ENCODE data around the gene PRICKLE2.

Gene PRICKLE2

DNA sequence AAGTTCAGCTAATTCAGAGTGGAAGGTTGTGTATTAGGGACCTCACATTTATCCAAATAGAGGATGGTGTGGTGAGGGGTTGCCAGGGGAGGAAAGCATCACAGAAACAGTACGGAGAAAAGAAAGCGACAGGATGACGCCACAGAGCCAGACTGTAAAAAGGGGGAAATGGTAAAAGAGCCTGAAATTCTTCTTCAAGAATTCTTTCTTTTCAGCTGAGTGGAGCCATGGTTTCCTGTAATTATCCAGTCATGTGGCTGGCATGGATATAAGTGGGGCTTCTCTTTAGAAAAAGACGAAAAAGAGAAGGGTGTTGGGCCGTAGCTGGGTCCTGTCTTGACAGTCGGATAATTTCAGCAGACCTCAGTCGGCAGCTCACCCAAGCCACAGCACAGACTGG is 177.5 kb downstream of the PRICKLE2 start:
- Histone ChIP-seq H3K4me3 (no peak overlapping the region), H3K27ac (no peak overlapping the region)
- DNase-seq (ENCODE audit: low spot score): no peak
- TF ChIP-seq CTCF (IDR thresholded peaks at IDR 0.05): no peak

DNA sequence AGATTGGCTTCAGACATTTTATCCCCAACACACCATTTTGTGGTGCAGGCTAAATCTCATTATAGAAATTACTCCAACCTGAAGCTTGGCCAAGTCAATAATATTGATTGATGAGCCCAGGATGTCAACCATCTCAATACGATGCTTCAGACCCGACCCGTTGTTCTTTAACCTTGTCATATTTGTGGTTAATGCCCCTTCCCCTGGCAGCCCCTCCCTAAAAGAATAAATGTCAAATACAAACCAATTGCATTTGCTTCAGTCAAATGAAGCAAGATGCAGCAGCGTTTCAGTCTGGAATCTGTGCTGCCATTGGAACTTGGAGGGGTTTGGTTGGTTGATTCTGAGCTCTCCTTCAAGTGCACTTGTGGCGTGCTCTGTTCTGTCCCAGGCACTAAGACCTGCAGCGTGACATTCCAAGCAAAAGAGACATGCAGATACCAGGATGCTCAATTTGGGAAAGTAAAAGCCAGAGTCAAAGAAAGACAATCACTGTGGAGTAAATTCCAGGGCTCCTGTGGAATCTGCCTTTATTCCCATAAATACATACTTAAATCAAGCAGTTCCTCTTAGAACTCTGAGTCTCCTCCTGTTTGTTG is 178.2 kb downstream of the PRICKLE2 start:
- TF ChIP-seq CTCF (IDR thresholded peaks at IDR 0.05): no peak
- H3K27ac ChIP-seq: no peak overlapping the region
- no peak for DNase-seq (ENCODE audit: low spot score)

GRCh38 chr3:64046592-64046991 is 178.7 kb downstream of the PRICKLE2 start:
- no peak for TF ChIP-seq CTCF (IDR thresholded peaks at IDR 0.05)
- H3K27ac ChIP-seq: no peak overlapping the region
- H3K4me3 ChIP-seq: no peak overlapping the region
- no peak for DNase-seq (ENCODE audit: low spot score)

More for the DNA sequence above, 178.2 kb downstream of the PRICKLE2 start:
- no peak overlapping the region for H3K4me3 ChIP-seq

- Histone ChIP-seq H3K27ac (no peak overlapping the region), H3K4me3 (no peak overlapping the region)
- no peak for TF ChIP-seq CTCF (IDR thresholded peaks at IDR 0.05)
- DNase-seq (ENCODE audit: low spot score): no peak
These were observed 182.3 kb downstream of the PRICKLE2 start for GRCh38 chr3:64042952-64043351.

Data from coronary artery (tissue), 2 donors.